ENCODE measurements around the gene PRSS16.
"Not testable (repeated sequence)": the region's sequence is repeated elsewhere in the genome, so short reads cannot be mapped to it uniquely, and the experiment has no call there.

The PRSS16 gene

GRCh38 chr6:27241443-27241842 lies 6.1 kb upstream of the PRSS16 start:
- peak; percentile 31 for DNase-seq (ENCODE audit: low read depth, low spot score)
- no peak overlapping the region for H3K27ac ChIP-seq

- no peak overlapping the region for H3K27ac ChIP-seq
- no peak for DNase-seq (ENCODE audit: low read depth, low spot score)
Observed at GRCh38 chr6:27242589-27243265, 4.8 kb upstream of the PRSS16 start.

- DNase-seq (ENCODE audit: low read depth, low spot score), result no peak
- H3K27ac ChIP-seq, result no peak overlapping the region
Observed at GRCh38 chr6:27248783-27249182, 1.3 kb downstream of the PRSS16 start.

- peak overlapping the region; percentile 72 for H3K27ac ChIP-seq
- no peak for DNase-seq (ENCODE audit: low read depth, low spot score)
Observed at GRCh38 chr6:27250277-27251111, 3.0 kb downstream of the PRSS16 start.

- DNase-seq (ENCODE audit: low read depth, low spot score), result peak; percentile 51
- peak overlapping the region; percentile 72 for H3K27ac ChIP-seq
Observed at GRCh38 chr6:27251112-27251605, 3.7 kb downstream of the PRSS16 start.

GRCh38 chr6:27251606-27252251 lies 4.2 kb downstream of the PRSS16 start:
- DNase-seq (ENCODE audit: low read depth, low spot score), result peak; percentile 85
- peak overlapping the region; percentile 72 for H3K27ac ChIP-seq

- DNase-seq (ENCODE audit: low read depth, low spot score), result no peak
- H3K27ac ChIP-seq, result no peak overlapping the region
Observed at GRCh38 chr6:27254566-27254965, 7.1 kb downstream of the PRSS16 start.

GRCh38 chr6:27255866-27256265 lies 8.4 kb downstream of the PRSS16 start:
- H3K27ac ChIP-seq, result no peak overlapping the region
- no peak for DNase-seq (ENCODE audit: low read depth, low spot score)

- no peak for DNase-seq (ENCODE audit: low read depth, low spot score)
- H3K27ac ChIP-seq, result no peak overlapping the region
Observed at GRCh38 chr6:27260369-27260768, 12.9 kb downstream of the PRSS16 start.

GRCh38 chr6:27260836-27261375 lies 13.4 kb downstream of the PRSS16 start:
- DNase-seq (ENCODE audit: low read depth, low spot score), result no peak
- H3K27ac ChIP-seq, result no peak overlapping the region

GRCh38 chr6:27263886-27264285 lies 16.4 kb downstream of the PRSS16 start:
- DNase-seq (ENCODE audit: low read depth, low spot score), result no peak

GRCh38 chr6:27267003-27267402 lies 19.5 kb downstream of the PRSS16 start:
- not testable (repeated sequence) for H3K27ac ChIP-seq; DNase-seq (ENCODE audit: low read depth, low spot score)

More at GRCh38 chr6:27263886-27264285, 16.4 kb downstream of the PRSS16 start:
- H3K27ac ChIP-seq, result no peak overlapping the region

GRCh38 chr6:27267857-27268434 lies 20.4 kb downstream of the PRSS16 start:
- H3K27ac ChIP-seq, result no peak overlapping the region
- no peak for DNase-seq (ENCODE audit: low read depth, low spot score)

- no peak overlapping the region for H3K27ac ChIP-seq
- DNase-seq (ENCODE audit: low read depth, low spot score), result no peak
Observed at GRCh38 chr6:27268803-27269202, 21.3 kb downstream of the PRSS16 start.

- no peak for DNase-seq (ENCODE audit: low read depth, low spot score)
- H3K27ac ChIP-seq, result no peak overlapping the region
Observed at GRCh38 chr6:27273783-27274182, 26.3 kb downstream of the PRSS16 start.

- H3K27ac ChIP-seq, result no peak overlapping the region
- no peak for DNase-seq (ENCODE audit: low read depth, low spot score)
Observed at GRCh38 chr6:27275025-27275956, 27.8 kb downstream of the PRSS16 start.

GRCh38 chr6:27279513-27280063 lies 32.1 kb downstream of the PRSS16 start:
- DNase-seq (ENCODE audit: low read depth, low spot score), result no peak
- H3K27ac ChIP-seq, result no peak overlapping the region

- H3K27ac ChIP-seq, result no peak overlapping the region
- DNase-seq (ENCODE audit: low read depth, low spot score), result no peak
Observed at GRCh38 chr6:27280064-27280539, 32.6 kb downstream of the PRSS16 start.

- no peak overlapping the region for H3K27ac ChIP-seq
- DNase-seq (ENCODE audit: low read depth, low spot score), result no peak
Observed at GRCh38 chr6:27280540-27281000, 33.1 kb downstream of the PRSS16 start.
